Thymus (tissue), 14 donors: Measurements from ENCODE around the gene EDEM3. TPM values are rescaled to one million over a fixed set of nuclear protein-coding genes. Genes with fewer than 3 reads are reported as not detected.

ENCODE experiments used
- DNase-seq, 9 donors: peaks; one replicate each; pipeline ENCODE4 v3.0.0-alpha.2; 2013; ENCODE audit warnings: low spot score in 9 of 9, low read depth in 6 of 9, missing footprints in 1 of 9
- H3K27ac ChIP-seq, 2 donors: one replicate each; pipeline ENCODE4 v1.5.1; 2013; ENCODE audit warnings: control low read depth in 1 of 2, low read depth in 1 of 2, low read length in 1 of 2, mild to moderate bottlenecking in 1 of 2, moderate library complexity in 1 of 2
- H3K27me3 ChIP-seq, 2 donors: one replicate each; pipeline ENCODE4 v1.5.1; 2013; ENCODE audit warnings: low read length in 1 of 2; ENCODE audit not compliant: control insufficient read depth in 2 of 2, insufficient read depth in 1 of 2
- H3K36me3 ChIP-seq, 2 donors: one replicate each; pipeline ENCODE4 v1.5.1; 2013; ENCODE audit warnings: low read length in 1 of 2, mild to moderate bottlenecking in 1 of 2, moderate library complexity in 1 of 2; ENCODE audit not compliant: control insufficient read depth in 2 of 2, insufficient read depth in 2 of 2
- H3K4me1 ChIP-seq, 2 donors: one replicate each; pipeline ENCODE4 v1.5.1; 2013; ENCODE audit warnings: low read length in 2 of 2; ENCODE audit not compliant: control insufficient read depth in 2 of 2, insufficient read depth in 2 of 2
- H3K4me3 ChIP-seq, 2 donors: one replicate each; pipeline ENCODE4 v1.5.1; 2013; ENCODE audit warnings: low read length in 2 of 2, control low read depth in 1 of 2, mild to moderate bottlenecking in 1 of 2
- H3K9me3 ChIP-seq, 2 donors: one replicate each; pipeline ENCODE4 v1.5.1; 2013; ENCODE audit warnings: low read length in 1 of 2, mild to moderate bottlenecking in 1 of 2; ENCODE audit not compliant: control insufficient read depth in 2 of 2, insufficient read depth in 1 of 2
- whole genome bisulfite sequencing: extraction: QIAGEN DNeasy Blood & Tissue Kit; methylation state at CpG from one replicate; pipeline ENCODE4 v1.1.7; 2013; 5-methylcytosine and 5-hydroxymethylcytosine counted together
- long read RNA-seq, 10 donors: transcript quantifications; one replicate each; lab custom pipeline, GENCODE V29; 2026
- polyA plus RNA-seq: library from polyadenylated mRNA; stranded (reverse); fragments of 200-250 nt; gene quantifications from one replicate; pipeline ENCODE4 v1.2.3, GENCODE V29; 2013
- total RNA-seq: library from RNA; stranded (reverse); fragments of 120-200 nt; gene quantifications from one replicate; pipeline ENCODE4 v1.2.4, GENCODE V29; 2013
- donor health status: healthy.

EDEM3 gene, protein sequence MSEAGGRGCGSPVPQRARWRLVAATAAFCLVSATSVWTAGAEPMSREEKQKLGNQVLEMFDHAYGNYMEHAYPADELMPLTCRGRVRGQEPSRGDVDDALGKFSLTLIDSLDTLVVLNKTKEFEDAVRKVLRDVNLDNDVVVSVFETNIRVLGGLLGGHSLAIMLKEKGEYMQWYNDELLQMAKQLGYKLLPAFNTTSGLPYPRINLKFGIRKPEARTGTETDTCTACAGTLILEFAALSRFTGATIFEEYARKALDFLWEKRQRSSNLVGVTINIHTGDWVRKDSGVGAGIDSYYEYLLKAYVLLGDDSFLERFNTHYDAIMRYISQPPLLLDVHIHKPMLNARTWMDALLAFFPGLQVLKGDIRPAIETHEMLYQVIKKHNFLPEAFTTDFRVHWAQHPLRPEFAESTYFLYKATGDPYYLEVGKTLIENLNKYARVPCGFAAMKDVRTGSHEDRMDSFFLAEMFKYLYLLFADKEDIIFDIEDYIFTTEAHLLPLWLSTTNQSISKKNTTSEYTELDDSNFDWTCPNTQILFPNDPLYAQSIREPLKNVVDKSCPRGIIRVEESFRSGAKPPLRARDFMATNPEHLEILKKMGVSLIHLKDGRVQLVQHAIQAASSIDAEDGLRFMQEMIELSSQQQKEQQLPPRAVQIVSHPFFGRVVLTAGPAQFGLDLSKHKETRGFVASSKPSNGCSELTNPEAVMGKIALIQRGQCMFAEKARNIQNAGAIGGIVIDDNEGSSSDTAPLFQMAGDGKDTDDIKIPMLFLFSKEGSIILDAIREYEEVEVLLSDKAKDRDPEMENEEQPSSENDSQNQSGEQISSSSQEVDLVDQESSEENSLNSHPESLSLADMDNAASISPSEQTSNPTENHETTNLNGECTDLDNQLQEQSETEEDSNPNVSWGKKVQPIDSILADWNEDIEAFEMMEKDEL
- total RNA-seq, result 24.2 TPM
- 19.0 TPM for polyA plus RNA-seq
- long read RNA-seq, donor 1, result 0 reads
- long read RNA-seq, donor 2, full-length matches to known transcripts, result 10 of 10 reads
- long read RNA-seq, donor 2, partial matches to known transcripts, result 0 of 10 reads
- long read RNA-seq, donor 2, other reads (novel, unspliced or antisense), result 0 of 10 reads
- long read RNA-seq, donor 3, full-length matches to known transcripts, result 3 of 3 reads
- long read RNA-seq, donor 3, partial matches to known transcripts, result 0 of 3 reads
- long read RNA-seq, donor 3, other reads (novel, unspliced or antisense), result 0 of 3 reads
- long read RNA-seq, donor 4, full-length matches to known transcripts, result 1 of 1 reads
- long read RNA-seq, donor 4, partial matches to known transcripts, result 0 of 1 reads
- long read RNA-seq, donor 4, other reads (novel, unspliced or antisense), result 0 of 1 reads
- long read RNA-seq, donor 5, full-length matches to known transcripts, result 3 of 3 reads
- long read RNA-seq, donor 5, partial matches to known transcripts, result 0 of 3 reads
- long read RNA-seq, donor 5, other reads (novel, unspliced or antisense), result 0 of 3 reads
- long read RNA-seq, donor 6, full-length matches to known transcripts, result 4 of 4 reads
- long read RNA-seq, donor 6, partial matches to known transcripts, result 0 of 4 reads
- long read RNA-seq, donor 6, other reads (novel, unspliced or antisense), result 0 of 4 reads
- long read RNA-seq, donor 7, full-length matches to known transcripts, result 1 of 1 reads
- long read RNA-seq, donor 7, partial matches to known transcripts, result 0 of 1 reads
- long read RNA-seq, donor 7, other reads (novel, unspliced or antisense), result 0 of 1 reads
- long read RNA-seq, donor 8, full-length matches to known transcripts, result 3 of 3 reads
- long read RNA-seq, donor 8, partial matches to known transcripts, result 0 of 3 reads
- long read RNA-seq, donor 8, other reads (novel, unspliced or antisense), result 0 of 3 reads
- long read RNA-seq, donor 9, full-length matches to known transcripts, result 2 of 2 reads
- long read RNA-seq, donor 9, partial matches to known transcripts, result 0 of 2 reads
- long read RNA-seq, donor 9, other reads (novel, unspliced or antisense), result 0 of 2 reads
- long read RNA-seq, donor 10, partial matches to known transcripts, result 6 of 6 reads
- long read RNA-seq, donor 10, other reads (novel, unspliced or antisense), result 0 of 6 reads

- Histone ChIP-seq H3K4me3 (peak within 1 kb of the TSS; percentile 79 to 97), H3K27ac (peak within 1 kb of the TSS; percentile 89 to 95), H3K36me3 (no peaks in the 10 kb centered on the region), H3K27me3 (peaks cover 0 to 4% of the 10 kb centered on the region in 2 donors), H3K9me3 (peaks cover 0 to 3% of the 10 kb centered on the region in 2 donors), H3K4me1 (peaks cover 3 to 5% of the 10 kb centered on the region in 2 donors)
- WGBS, result under 1% methylated on average over 76 of the region's 76 CpGs
- peak; percentile 85 to 99 (median 97) for DNase-seq
Measured at GRCh38 chr1:184754476-184755225, at the start of gene EDEM3. EDEM3 (minus strand) TSS chr1:184754858; CDS start chr1:184754646, 212 bp downstream.

DNA sequence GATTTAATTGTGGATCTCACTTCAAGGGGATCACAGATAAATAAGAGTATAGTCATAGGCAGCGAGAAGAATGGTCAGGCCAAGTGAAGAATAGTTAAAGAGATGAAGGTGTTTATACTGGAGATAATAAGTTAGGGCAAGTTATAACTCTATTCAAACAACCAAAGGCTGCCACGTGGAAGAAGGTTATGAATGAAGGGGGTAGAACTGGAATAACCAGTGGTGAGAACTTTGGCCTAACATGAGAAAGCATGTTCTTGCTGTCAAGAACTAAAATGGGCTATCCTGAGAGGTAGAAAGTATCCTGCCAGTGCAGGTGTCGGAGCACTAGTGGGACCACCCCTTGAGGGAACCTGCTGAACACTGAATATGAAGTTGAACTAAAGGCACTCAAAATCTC, 49.6 kb upstream of the EDEM3 start:
- Histone ChIP-seq H3K27ac (no peak overlapping the region), H3K9me3 (no peaks in the 10 kb centered on the region), H3K4me1 (peaks cover 0 to 5% of the 10 kb centered on the region in 2 donors), H3K4me3 (no peak overlapping the region), H3K27me3 (no peaks in the 10 kb centered on the region), H3K36me3 (no peaks in the 10 kb centered on the region)
- DNase-seq, result no peak
- WGBS, result 97% methylated on average over 3 of the region's 3 CpGs

- peaks cover 0 to 5% of the 10 kb centered on the region in 2 donors for H3K4me1 ChIP-seq
- H3K4me3 ChIP-seq, result no peak overlapping the region
- no peaks in the 10 kb centered on the region for H3K9me3 ChIP-seq
- 84% methylated on average over 1 of the region's 1 CpG for WGBS
- H3K36me3 ChIP-seq, result no peaks in the 10 kb centered on the region
- H3K27ac ChIP-seq, result no peak overlapping the region
- no peak for DNase-seq
- no peaks in the 10 kb centered on the region for H3K27me3 ChIP-seq
Measured at GRCh38 chr1:184803180-184803492, 48.5 kb upstream of the EDEM3 start.

DNA sequence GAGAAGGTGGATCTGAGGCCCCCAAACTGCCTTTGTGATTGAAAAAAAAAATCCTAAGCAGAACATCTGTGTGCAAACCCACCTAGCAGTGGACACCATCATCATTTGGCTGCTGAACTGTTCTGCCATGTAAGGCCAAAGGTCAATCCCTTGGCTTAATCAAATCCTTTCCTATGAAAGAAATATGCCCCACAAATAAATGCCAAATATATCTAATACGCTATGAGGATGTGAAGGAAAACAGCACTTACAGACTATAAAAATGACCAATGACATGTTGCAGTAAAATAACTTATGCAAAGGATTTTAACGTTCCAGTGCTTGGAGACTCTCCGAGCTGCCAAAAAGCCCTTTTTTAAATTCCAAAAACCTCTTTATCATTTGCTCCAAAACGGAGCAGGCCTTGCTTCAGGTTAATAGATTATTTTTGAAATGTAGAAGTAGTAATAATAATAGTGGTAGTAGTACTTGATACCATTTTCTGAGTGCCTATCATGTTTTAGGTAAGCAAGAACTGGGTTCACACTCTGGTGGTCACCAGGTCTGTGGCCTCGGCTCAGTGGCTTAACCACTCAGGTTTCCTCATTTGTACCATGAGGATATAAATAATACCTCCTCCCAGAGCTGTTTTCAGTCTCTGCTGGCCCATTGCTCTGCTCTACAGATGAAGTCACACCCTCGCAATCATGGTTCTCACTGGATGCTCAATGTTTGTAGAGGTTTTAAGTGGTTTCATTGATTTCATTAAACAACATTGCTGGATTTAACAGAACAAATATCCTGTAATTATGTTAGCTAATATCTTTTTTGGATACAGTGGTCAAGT, 47.9 kb upstream of the EDEM3 start:
- no peaks in the 10 kb centered on the region for H3K27me3 ChIP-seq
- H3K27ac ChIP-seq, result no peak overlapping the region
- no peak for DNase-seq
- H3K36me3 ChIP-seq, result no peaks in the 10 kb centered on the region
- WGBS, result 95% methylated on average over 6 of the region's 6 CpGs
- H3K4me1 ChIP-seq, result peaks cover 0 to 5% of the 10 kb centered on the region in 2 donors
- H3K4me3 ChIP-seq, result no peak overlapping the region
- no peaks in the 10 kb centered on the region for H3K9me3 ChIP-seq

- DNase-seq, result no peak
- WGBS, result 93% methylated on average over 1 of the region's 1 CpG
- no peaks in the 10 kb centered on the region for H3K36me3 ChIP-seq
- H3K27ac ChIP-seq, result no peak overlapping the region
- H3K4me3 ChIP-seq, result no peak overlapping the region
- peaks cover 0 to 5% of the 10 kb centered on the region in 2 donors for H3K4me1 ChIP-seq
- no peaks in the 10 kb centered on the region for H3K9me3 ChIP-seq
- no peaks in the 10 kb centered on the region for H3K27me3 ChIP-seq
Measured at GRCh38 chr1:184801503-184801902, 46.8 kb upstream of the EDEM3 start.

DNA sequence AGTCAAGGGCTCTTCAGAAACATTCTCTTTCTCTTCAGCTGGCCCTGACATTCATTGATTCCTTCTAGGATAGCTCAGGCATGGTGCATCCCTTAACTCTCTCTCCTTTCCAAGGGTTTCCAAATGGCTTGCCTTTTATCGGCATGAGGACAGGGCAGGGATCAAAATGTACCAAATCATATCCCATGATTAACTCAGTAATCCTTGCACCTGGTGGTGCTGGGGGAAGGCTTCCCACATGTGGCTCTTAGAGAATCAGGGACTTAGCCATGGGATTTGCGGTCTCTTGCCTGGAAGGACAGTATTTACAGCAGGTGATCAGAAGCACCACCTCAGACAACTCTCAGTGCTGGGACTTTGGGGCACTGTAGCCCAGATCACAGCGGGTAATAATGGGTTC, 46.2 kb upstream of the EDEM3 start:
- Histone ChIP-seq H3K27me3 (no peaks in the 10 kb centered on the region), H3K9me3 (no peaks in the 10 kb centered on the region), H3K27ac (no peak overlapping the region), H3K36me3 (no peaks in the 10 kb centered on the region), H3K4me1 (peaks cover 0 to under 1% of the 10 kb centered on the region in 2 donors), H3K4me3 (no peak overlapping the region)
- 97% methylated on average over 3 of the region's 3 CpGs for WGBS
- DNase-seq, result no peak

DNA sequence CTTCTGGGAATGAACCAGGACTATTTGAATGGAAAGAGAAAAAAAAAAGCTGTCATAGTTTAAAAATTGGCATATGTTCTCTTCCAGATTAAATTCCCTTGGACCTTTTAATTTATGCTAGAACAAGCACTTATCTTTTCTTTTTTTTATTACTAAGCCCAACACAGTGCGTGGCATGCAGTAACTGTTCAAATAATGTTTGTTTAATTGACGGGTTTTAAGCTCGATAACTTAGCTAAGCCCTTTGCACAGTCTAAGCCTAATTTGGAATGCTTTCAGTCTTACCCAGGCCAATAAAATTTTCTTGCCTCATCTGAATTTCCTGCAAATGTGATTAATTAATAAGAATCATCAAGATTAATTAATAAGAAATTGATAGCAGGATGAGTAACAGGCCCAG, 39.3 kb upstream of the EDEM3 start:
- Histone ChIP-seq H3K4me1 (no peaks in the 10 kb centered on the region), H3K9me3 (no peaks in the 10 kb centered on the region), H3K36me3 (no peaks in the 10 kb centered on the region), H3K27me3 (no peaks in the 10 kb centered on the region), H3K27ac (no peak overlapping the region), H3K4me3 (no peak overlapping the region)
- DNase-seq, result no peak
- 98% methylated on average over 3 of the region's 3 CpGs for WGBS
